ENCODE data around the gene DEPP1.

DNA sequence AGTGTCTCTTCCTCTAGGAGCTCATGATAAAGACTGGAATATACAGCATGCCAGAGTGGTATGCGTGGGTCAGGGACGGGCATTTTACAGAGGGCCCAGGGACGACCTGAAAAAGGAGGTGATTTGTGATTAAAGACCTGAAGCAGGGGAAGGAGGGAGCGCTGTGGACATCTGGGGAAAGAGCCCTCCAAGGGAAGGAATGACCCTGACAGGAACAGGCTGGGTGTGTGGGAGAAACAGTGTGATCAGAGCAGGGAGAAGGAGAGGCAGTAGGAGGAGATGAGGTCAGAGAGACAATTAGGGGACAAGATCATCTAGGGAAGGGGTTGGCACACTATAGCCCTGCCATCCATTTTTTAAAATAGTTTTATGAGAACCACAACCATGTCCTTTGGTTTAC is 22.4 kb downstream of the DEPP1 start:
- no peak for TF ChIP-seq GATA2 (IDR thresholded peaks at IDR 0.05; ENCODE audit: low read depth, low read length)
- TF ChIP-seq GATA3 (IDR thresholded peaks at IDR 0.05; ENCODE audit: low read depth, low read length), result no peak
